Fibroblast of skin of left biceps (primary cell): ENCODE results near the gene OR1B1.
"Not testable (repeated sequence)": the region's sequence is repeated elsewhere in the genome, so short reads cannot be mapped to it uniquely, and the experiment has no call there.

ENCODE experiments used
- DNase-seq, 2 experiments: peaks; one replicate each; pipeline ENCODE4 v3.0.0-alpha.2; 2013; ENCODE audit warnings: low read depth in 2 of 2

OR1B1 gene

DNA sequence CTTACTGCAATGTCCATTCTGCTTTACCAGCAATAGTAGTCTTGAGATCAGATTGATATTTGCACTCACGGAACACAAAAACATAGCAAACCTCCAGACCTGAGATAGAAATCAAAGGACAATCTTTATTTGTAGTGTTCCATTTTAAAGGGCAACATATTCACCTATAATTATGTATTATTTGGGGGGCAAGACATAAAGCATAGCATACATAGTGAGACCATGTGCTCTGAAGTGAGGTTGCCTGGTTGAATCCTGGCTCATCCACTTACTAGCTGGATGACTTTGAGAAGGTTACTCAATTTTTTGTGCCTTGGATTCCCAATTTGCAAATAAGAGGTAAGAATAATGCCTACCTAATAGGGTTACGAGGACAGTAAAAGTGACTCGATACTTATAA, at the start of gene OR1B1:
OR1B1 (minus strand) TSS at position 101 of the 400 bp plus-strand sequence.
- no peak for DNase-seq

DNA sequence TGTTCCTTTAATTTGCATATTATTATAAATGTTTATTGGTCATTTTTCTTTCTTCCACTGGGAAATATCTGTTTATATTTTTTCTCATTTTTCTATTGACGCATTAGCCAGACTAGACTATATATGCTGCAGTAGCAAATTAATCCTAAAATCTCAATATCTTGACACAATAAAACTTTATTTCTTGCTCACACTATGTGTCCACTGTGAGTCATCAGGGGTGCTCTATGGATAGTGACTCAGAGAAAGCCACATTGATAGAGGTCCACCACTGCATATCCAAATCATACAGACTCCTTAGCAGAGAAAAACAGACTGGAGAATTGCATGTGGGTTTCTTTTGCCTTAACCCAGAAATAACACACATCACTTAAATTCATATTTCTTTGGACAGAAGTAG, 38.3 kb upstream of the OR1B1 start:
- no peak for DNase-seq

DNA sequence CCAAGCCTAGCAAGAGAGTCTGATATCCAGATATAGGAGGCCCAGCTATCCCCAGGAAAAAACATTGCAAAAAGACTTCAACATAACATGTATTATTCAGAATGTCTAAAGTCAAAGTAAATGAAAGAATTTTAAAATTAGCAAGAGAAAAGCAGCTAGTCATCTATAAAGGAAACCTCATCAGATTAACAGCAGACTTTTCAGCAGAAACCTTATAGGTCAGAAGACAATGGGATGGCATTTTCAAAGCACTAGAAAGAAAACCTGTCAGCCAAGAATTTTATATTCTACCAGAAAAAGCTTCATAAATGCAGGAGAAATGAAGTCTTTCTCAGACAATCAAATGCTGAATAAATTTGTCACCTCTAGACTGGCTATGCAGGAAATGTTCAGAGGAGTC, 27.4 kb upstream of the OR1B1 start:
- DNase-seq, result no peak

DNA sequence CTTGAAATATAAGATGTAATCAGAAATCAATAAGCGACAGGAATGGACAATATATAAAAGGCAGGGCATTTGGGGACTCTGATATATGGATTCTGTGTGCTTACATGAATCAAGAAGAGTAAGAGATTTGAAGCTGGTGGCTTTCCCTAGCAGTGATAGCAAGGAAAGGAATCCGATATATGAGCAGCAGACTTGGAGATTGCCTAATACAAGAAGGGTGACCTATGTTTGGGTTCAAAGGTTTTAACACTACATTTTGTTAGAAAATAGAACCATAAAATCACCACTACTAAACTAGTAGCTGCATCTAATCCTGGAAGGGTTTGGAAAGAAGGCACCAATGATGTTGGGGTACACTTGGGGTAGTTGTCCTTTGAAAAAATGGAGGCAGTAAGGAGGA, 15.1 kb upstream of the OR1B1 start:
- no peak for DNase-seq

DNA sequence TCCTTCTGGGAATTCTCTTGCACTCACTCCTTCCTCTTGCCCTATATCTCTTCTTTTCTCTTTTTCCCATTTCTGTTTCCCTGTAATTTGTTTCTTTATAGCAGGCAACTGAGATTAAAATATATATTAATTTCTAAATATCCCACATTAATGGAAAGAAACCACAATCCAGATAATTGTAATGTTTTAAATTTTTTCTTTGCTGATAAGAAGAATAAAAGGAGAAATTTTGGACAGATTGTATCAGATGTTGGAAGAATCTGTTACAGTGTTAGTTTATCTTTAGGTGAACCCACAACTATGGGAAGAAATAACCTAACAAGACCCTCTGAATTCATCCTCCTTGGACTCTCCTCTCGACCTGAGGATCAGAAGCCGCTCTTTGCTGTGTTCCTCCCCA, 4.0 kb upstream of the OR1B1 start, which contains the start of gene OR1L1:
OR1L1 (plus strand) TSS at position 301 of the 400 bp plus-strand sequence; CDS start at position 301, 0 bp downstream.
- no peak for DNase-seq

DNA sequence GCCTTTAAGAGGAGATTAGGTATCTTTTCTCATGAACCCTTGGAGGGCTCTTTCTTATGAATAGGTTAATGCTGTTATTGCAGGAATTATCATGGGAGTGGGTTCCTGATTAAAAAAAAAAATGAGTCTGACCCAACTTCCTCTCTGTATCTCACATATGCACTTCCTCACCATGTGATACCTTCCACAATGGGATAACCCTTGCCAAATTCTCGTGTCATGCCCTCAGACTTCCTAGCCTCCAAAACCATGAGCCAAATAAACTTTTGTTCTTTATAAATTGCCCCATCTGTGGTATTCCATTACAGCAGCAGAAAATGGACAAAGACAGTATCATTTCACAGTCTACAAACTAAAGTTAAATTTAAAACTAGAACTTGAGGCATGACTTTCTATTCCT, 1.0 kb downstream of the OR1B1 start:
- no peak for DNase-seq

DNA sequence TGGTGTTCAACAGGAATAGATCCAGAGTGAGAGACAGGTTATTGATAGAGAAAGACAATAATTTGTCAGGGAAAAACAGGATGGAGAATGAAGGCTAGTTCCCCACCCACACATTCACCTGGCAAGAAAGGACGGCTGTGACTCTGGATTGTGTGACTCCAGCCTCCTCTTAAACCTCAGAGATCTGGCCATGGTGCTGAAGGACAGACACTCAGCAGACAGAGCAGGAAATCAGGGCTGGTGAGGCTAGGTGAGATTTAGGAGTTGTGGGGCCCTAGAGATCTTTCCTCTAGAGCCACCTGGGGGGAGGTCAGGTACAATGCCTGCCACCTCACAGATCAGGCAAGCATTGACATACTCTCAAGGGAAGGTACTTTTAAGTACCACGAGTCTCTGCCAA, 15.2 kb downstream of the OR1B1 start:
- no peak for DNase-seq

DNA sequence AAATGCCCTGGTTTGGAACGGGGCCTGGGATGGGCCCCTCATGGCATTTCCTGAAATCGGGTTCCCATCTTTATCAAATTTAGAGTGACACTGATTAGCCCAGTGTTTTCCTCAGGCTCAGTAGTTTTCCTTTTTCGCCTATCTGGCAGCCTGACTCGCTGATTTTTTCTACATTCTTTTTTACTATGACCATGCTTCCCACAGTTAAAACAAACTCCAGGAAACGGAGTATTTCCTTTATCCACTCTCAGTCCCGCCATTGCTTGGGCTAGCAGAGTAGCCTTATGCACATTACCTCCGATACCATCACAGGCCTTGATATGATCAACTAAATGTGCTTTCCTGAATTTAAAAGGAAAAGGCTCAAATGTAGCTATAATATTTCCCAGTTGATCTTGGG, 37.4 kb downstream of the OR1B1 start:
- no peak for DNase-seq

DNA sequence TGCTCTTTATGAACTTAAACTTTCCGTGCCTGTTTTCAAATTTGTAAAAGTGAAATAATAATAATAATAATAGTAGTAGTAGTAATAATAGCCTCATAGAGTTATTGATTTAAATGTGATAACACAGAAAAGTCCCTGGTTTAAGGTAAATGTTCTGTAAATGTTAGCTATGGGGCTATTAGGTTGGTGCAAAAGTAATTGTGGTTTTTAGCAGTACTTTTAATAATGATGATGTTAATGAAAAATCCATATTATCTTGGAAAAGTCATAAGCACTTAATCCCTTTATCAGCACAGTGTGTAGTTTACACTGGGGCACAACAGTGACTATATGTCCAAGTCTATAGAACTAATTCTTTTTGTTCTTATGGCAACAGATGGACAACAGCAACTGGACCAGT, 43.1 kb downstream of the OR1B1 start, which contains the start of gene OR1Q1:
OR1Q1 (plus strand) TSS at position 377 of the 400 bp plus-strand sequence; CDS start at position 377, 0 bp downstream.
- no peak for DNase-seq

DNA sequence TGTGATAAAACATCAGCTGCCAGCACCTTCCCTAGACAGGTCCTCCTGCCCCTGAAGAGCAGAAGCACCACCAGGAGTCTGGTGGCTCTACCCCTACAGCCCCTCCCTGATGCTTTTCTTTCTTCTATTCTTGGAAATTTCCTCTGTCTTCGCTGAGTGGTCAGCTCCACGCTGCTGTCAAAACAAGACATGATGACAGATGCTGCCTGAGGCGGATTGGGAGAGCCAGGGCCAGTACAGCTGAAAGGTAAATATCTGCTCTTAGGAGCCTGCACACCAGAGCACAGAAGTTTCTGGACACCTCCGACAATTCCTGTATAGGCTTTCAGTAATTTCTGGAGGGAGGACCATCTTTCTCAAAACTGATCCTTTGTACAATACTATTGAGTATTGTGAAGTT, 47.6 kb downstream of the OR1B1 start:
- no peak for DNase-seq

DNA sequence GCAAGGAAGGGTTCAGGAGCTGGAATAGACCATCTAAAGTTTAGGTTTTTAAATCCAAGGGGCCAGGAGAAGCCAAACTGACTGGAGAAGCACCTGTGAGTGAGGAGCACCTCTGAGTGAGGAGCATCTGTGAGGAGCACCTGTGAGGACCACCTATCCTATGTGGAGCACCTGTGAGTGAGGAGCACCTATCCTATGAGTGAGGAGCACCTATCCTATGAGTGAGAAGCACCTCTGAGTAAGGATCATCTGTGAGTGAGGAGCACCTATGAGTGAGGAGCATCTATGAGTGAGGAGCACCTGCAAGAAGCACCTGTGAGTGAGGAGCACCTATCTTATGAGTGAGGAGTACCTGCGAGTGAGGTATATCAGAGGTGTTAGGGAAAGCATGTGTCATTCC, 50.8 kb downstream of the OR1B1 start:
- DNase-seq, result no peak

DNA sequence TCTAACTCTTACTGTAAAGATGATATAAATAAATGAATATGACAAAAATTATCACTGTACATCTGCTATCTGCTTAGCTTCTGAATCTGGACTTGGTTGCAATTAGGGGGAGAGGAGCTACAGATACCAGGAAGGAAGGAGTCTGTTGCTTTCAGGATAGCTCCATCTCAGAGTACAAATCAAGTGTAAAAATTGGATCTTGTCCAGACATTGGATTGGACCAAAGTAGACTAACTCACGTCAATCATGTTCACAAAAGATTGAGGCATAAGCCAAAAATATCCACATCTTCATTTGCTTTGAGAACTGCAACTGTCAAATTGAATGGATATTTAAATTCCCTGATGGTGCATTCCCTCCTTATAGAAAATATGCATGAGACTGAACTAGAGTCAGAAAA, 51.7 kb downstream of the OR1B1 start:
- DNase-seq, result no peak

DNA sequence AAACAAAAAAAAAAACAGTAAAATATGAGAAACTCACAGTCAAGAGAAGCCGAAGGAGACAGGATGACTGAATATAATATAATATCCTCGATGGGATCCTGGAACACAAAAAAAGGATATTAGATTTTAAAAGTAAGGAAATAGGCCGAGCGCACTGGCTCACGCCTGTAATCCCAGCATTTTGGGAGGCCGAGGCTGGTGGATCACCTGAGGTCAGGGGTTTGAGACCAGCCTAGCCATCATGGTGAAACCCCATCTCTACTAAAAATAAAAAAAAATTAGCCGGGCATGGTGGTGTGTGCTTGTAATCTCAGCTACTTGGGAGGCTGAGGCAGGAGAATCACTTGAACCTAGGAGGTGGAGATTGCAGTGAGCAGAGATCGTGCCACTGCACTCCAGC, 74.1 kb downstream of the OR1B1 start, which contains the start of gene OR1L8:
OR1L8 (minus strand) TSS at position 101 of the 400 bp plus-strand sequence. CDS start 14,907 bp downstream, outside the sequence.
- not testable (repeated sequence) for DNase-seq

DNA sequence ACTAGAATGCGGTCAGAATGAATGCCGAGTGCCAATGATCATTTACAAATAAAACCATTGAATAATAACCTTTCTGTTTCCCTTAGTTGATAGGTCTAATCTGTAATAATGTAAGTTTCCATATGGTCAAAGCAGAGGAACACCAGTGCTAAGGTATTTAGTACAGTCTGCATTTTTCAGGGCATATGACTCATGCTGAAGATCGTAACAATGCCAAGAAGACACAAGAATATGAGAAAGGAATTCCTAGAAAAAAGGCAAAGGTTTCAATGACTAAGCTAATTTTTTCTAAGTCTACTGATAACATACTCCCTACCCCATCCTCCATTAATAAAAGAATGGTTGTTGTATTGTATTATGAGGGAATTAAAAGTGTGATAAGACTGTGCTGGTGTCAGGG, 77.1 kb downstream of the OR1B1 start:
- DNase-seq, result no peak

DNA sequence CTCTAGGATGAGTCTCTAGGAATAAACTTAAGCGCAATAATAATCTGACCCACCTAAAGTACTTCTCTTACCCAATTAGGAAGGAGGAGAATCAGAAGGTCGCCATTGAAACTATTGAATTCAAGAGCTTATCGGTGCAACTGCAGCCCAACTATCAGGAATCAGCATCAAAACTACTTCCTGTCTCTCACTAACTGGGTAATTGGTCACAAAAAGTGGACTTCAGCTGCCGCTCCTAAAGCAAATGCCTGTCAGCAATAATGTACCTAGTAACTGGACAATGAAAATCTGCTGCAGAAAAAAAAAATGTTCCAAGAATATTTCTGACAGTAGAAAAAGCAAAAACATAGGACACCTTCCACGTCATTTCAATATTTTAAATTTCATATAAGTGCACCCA, 77.6 kb downstream of the OR1B1 start:
- DNase-seq, result no peak
